GM18867 (cell line): Measurements from ENCODE around the gene PTGR3.
A peak's percentile ranks its signal among the peaks of the same experiment; 100 is the strongest.
"Not testable (repeated sequence)": the region's sequence is repeated elsewhere in the genome, so short reads cannot be mapped to it uniquely, and the experiment has no call there.

Experiments used
- ATAC-seq: cut with Tn5 transposase; IDR thresholded peaks from one replicate; pipeline ENCODE4 v1.9.1; 2021; ENCODE audit warnings: mild to moderate bottlenecking, moderate library complexity; ENCODE audit not compliant: unreplicated experiment

The PTGR3 gene

GRCh38 chr18:75203416-75204268 is 5.3 kb downstream of the PTGR3 start:
- ATAC-seq = no peak

GRCh38 chr18:75202696-75203365 is 6.1 kb downstream of the PTGR3 start:
- no peak for ATAC-seq

- ATAC-seq = no peak
These were observed 7.4 kb downstream of the PTGR3 start for GRCh38 chr18:75201282-75202270.

GRCh38 chr18:75200605-75201280 is 8.2 kb downstream of the PTGR3 start:
- no peak for ATAC-seq

- no peak for ATAC-seq
These were observed 8.9 kb downstream of the PTGR3 start for GRCh38 chr18:75200071-75200470.

GRCh38 chr18:75199327-75199726 is 9.6 kb downstream of the PTGR3 start:
- no peak for ATAC-seq

- ATAC-seq = no peak
These were observed 10.9 kb downstream of the PTGR3 start for GRCh38 chr18:75198036-75198435.

GRCh38 chr18:75192899-75193298 is 16.0 kb downstream of the PTGR3 start:
- no peak for ATAC-seq

GRCh38 chr18:75189696-75190095 is 19.2 kb downstream of the PTGR3 start:
- ATAC-seq = no peak

- ATAC-seq = not testable (repeated sequence)
These were observed 21.2 kb downstream of the PTGR3 start for GRCh38 chr18:75187702-75188101.

- ATAC-seq = no peak
These were observed 23.5 kb downstream of the PTGR3 start for GRCh38 chr18:75185460-75185859.

GRCh38 chr18:75183973-75184493 is 24.9 kb downstream of the PTGR3 start:
- ATAC-seq = no peak

GRCh38 chr18:75183524-75183923 is 25.4 kb downstream of the PTGR3 start:
- no peak for ATAC-seq

GRCh38 chr18:75179819-75180600 is 28.9 kb downstream of the PTGR3 start:
- no peak for ATAC-seq

GRCh38 chr18:75178376-75178775 is 30.6 kb downstream of the PTGR3 start:
- no peak for ATAC-seq

GRCh38 chr18:75176849-75177248 is 32.1 kb downstream of the PTGR3 start:
- ATAC-seq = no peak

GRCh38 chr18:75173738-75174137 is 35.2 kb downstream of the PTGR3 start:
- no peak for ATAC-seq

- peak; percentile 99 for ATAC-seq
These were observed 35.9 kb downstream of the PTGR3 start for GRCh38 chr18:75173125-75173432.

- peak; percentile 9 for ATAC-seq
These were observed 36.4 kb downstream of the PTGR3 start for GRCh38 chr18:75172299-75173124.
